GM23338 (cell line): ENCODE data around the gene PAQR5. TPM values are rescaled to one million over a fixed set of nuclear protein-coding genes. Genes with fewer than 3 reads are reported as not detected.
A peak's percentile ranks its signal among the peaks of the same experiment; 100 is the strongest.

ENCODE experiments used
- ATAC-seq: fragments of 200-7000 bp; cut with Tn5 transposase; 3 replicates; pipeline ENCODE4 v1.9.1; 2020
- DNase-seq: peaks from one replicate; pipeline ENCODE4 v3.0.0-alpha.2; 2015; ENCODE audit warnings: low spot score
- H2AFZ ChIP-seq: fragments of 200-600 bp; sonication (generic); 2 replicates; pipeline ENCODE4 v1.8.0; 2016; ENCODE audit warnings: antibody characterized with exemption, mild to moderate bottlenecking, moderate library complexity
- H3F3A ChIP-seq: fragments of 200-600 bp; sonication (generic); replicated peaks from 2 replicates; pipeline ENCODE4 v1.8.0; 2017; ENCODE audit warnings: antibody characterized with exemption, mixed run types, low read depth
- H3K27ac ChIP-seq: fragments of 200-600 bp; sonication (generic); 2 replicates; pipeline ENCODE4 v1.6.1; 2016; ENCODE audit warnings: low read depth
- H3K27me3 ChIP-seq: fragments of 200-600 bp; sonication (generic); 2 replicates; pipeline ENCODE4 v1.8.0; 2016; ENCODE audit warnings: mild to moderate bottlenecking, mixed run types, moderate library complexity; ENCODE audit not compliant: insufficient read depth
- H3K36me3 ChIP-seq: fragments of 200-600 bp; sonication (generic); 2 replicates; pipeline ENCODE4 v1.8.0; 2016; ENCODE audit warnings: mild to moderate bottlenecking; ENCODE audit not compliant: insufficient read depth
- H3K4me1 ChIP-seq: fragments of 200-600 bp; sonication (generic); 2 replicates; pipeline ENCODE4 v1.8.0; 2016; ENCODE audit warnings: mild to moderate bottlenecking, moderate library complexity; ENCODE audit not compliant: insufficient read depth
- H3K4me2 ChIP-seq: fragments of 200-600 bp; sonication (generic); 2 replicates; pipeline ENCODE4 v1.7.1; 2017; ENCODE audit warnings: mixed run types
- H3K4me3 ChIP-seq: fragments of 200-600 bp; sonication (generic); 2 replicates; pipeline ENCODE4 v1.6.1; 2016; ENCODE audit warnings: mixed run types
- H3K79me2 ChIP-seq: fragments of 200-600 bp; sonication (generic); replicated peaks from 2 replicates; pipeline ENCODE4 v1.8.0; 2017; ENCODE audit warnings: mild to moderate bottlenecking; ENCODE audit not compliant: insufficient read depth
- H3K9me2 ChIP-seq: fragments of 200-600 bp; sonication (generic); 2 replicates; pipeline ENCODE4 v1.8.0; 2017; ENCODE audit not compliant: insufficient read depth
- H4K20me1 ChIP-seq: fragments of 200-600 bp; sonication (generic); replicated peaks from 2 replicates; pipeline ENCODE4 v1.8.0; 2017; ENCODE audit warnings: mild to moderate bottlenecking; ENCODE audit not compliant: insufficient read depth
- H3K27ac Mint-ChIP-seq: 2 replicates; pipeline ENCODE4 v1.8.0; 2020; ENCODE audit warnings: inconsistent platforms, mild to moderate bottlenecking, moderate library complexity, mixed read lengths
- H3K27me3 Mint-ChIP-seq: 3 replicates; pipeline ENCODE4 v1.8.0; 2022; ENCODE audit warnings: low read depth, mild to moderate bottlenecking, moderate library complexity, mixed read lengths, inconsistent platforms; ENCODE audit not compliant: insufficient read depth, poor library complexity
- H3K36me3 Mint-ChIP-seq: 3 replicates; pipeline ENCODE4 v1.8.0; 2021; ENCODE audit warnings: low read depth, mild to moderate bottlenecking, inconsistent platforms, moderate library complexity, mixed read lengths
- H3K4me1 Mint-ChIP-seq: 3 replicates; pipeline ENCODE4 v1.8.0; 2020; ENCODE audit warnings: mild to moderate bottlenecking, inconsistent platforms, mixed read lengths
- H3K4me3 Mint-ChIP-seq: 3 replicates; pipeline ENCODE4 v1.8.0; 2021; ENCODE audit warnings: moderate library complexity, mild to moderate bottlenecking, inconsistent platforms, mixed read lengths
- H3K9me3 Mint-ChIP-seq: 3 replicates; pipeline ENCODE4 v1.8.0; 2020; ENCODE audit warnings: moderate library complexity, mild to moderate bottlenecking, inconsistent platforms, mixed read lengths
- CREB1 ChIP-seq: fragments of 250-450 bp; sonication (Bioruptor Pico); IDR thresholded peaks from 2 replicates; pipeline ENCODE4 v1.5.0; 2020; ENCODE audit warnings: low read depth, mild to moderate bottlenecking, moderate library complexity
- CTCF ChIP-seq, 2 experiments: fragments of 200-600 bp in 1 of 2; sonication (generic) in 1 of 2; conservative IDR thresholded peaks; 2 replicates each; pipeline versions ENCODE4 v1.5.1 to v1.6.1; 2016 to 2017; ENCODE audit warnings: antibody characterized with exemption in 2 of 2, low read depth in 2 of 2, mild to moderate bottlenecking in 2 of 2, moderate library complexity in 1 of 2
- EZH2 ChIP-seq: fragments of 200-600 bp; sonication (generic); IDR thresholded peaks from one replicate; pipeline ENCODE4 v1.8.0; 2017; ENCODE audit warnings: antibody characterized with exemption, mild to moderate bottlenecking, low read depth; ENCODE audit not compliant: unreplicated experiment
- EZH2phosphoT487 ChIP-seq: fragments of 200-600 bp; sonication (generic); IDR thresholded peaks from one replicate; pipeline ENCODE4 v1.8.1; 2018; ENCODE audit warnings: antibody characterized with exemption; ENCODE audit not compliant: unreplicated experiment
- JUNB ChIP-seq: IDR thresholded peaks from one replicate; pipeline ENCODE4 v1.6.1; 2016; ENCODE audit warnings: antibody characterized with exemption; ENCODE audit not compliant: unreplicated experiment
- POLR2AphosphoS5 ChIP-seq: IDR thresholded peaks from 2 replicates; pipeline ENCODE4 v1.6.1; 2016; ENCODE audit warnings: antibody characterized with exemption, low read depth
- STAT1 ChIP-seq: IDR thresholded peaks from one replicate; pipeline ENCODE4 v1.6.1; 2016; ENCODE audit warnings: antibody characterized with exemption; ENCODE audit not compliant: unreplicated experiment
- ZNF114 ChIP-seq: fragments of 250-450 bp; sonication (Bioruptor Pico); IDR thresholded peaks from 2 replicates; pipeline ENCODE4 v1.5.0; 2020; ENCODE audit warnings: mild to moderate bottlenecking, moderate library complexity
- ZNF331 ChIP-seq: fragments of 250-450 bp; sonication (Bioruptor Pico); IDR thresholded peaks from 2 replicates; pipeline ENCODE4 v1.5.0; 2020; ENCODE audit warnings: low read depth, mild to moderate bottlenecking, moderate library complexity
- polyA plus RNA-seq: library from polyadenylated mRNA; unstranded; fragments of >200 nt; fragmentation: Nextera tagmentation; extraction: Ambion mirVana; gene quantifications from 2 replicates; pipeline ENCODE4 v1.2.1, GENCODE V29; 2016
- total RNA-seq: library from RNA; depleted of rRNA; stranded (reverse); fragments of >200 nt; shearing (Covaris generic); gene quantifications from 2 replicates; pipeline ENCODE4 v1.2.3, GENCODE V29; 2014
- TF ChIP-seq, protein P1 (sequence below): fragments of 250-450 bp; sonication (Bioruptor Pico); IDR thresholded peaks from 2 replicates; pipeline ENCODE4 v1.5.0; 2020; ENCODE audit warnings: mild to moderate bottlenecking, moderate library complexity
- TF ChIP-seq, protein P2 (sequence below): IDR thresholded peaks from one replicate; pipeline ENCODE4 v1.6.1; 2018; ENCODE audit warnings: antibody characterized with exemption; ENCODE audit not compliant: unreplicated experiment

PAQR5 gene
- total and polyA plus RNA-seq, 2 experiments from 2014 or later = 8.7 to 14.5 TPM

DNA sequence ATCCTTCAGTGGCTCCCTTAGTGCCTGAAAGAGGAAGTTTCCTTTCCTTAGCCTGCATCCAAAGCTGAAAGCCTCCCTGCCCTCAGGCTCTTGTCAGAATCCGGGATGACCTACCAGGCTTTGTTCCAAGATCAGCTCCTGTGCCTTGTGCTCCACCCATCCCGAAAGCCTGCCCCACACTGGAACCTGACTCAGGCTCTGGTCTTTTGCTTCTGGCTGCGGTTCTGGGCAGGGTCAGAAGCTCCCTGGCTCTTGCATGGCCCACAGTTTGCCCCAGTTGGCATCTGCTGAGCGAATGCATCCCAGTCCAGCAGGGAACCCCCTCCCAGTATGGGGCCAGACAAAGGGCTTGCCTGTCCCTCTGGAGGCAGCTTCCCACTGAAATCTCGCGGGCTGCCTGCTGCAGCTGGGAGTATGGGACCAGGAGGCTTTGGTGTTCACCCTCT lies 89.6 kb downstream of the PAQR5 start:
- Mint-ChIP-seq H3K4me3 (no peak overlapping the region), H3K36me3 (no peaks in the 10 kb centered on the region; the same call in 2 of the 3 replicates), H3K4me1 (peaks cover 7% of the 10 kb centered on the region), H3K27me3 (peaks cover 3% of the 10 kb centered on the region), H3K27ac (no peak overlapping the region), H3K9me3 (no peaks in the 10 kb centered on the region; the same call in 2 of the 3 replicates)
- H3K4me3 ChIP-seq = no peak overlapping the region
- no peaks in the 10 kb centered on the region for H3K36me3 ChIP-seq
- H3K27ac ChIP-seq = no peak overlapping the region
- H3K27me3 ChIP-seq = no peaks in the 10 kb centered on the region
- H3K9me2 ChIP-seq = no peaks in the 10 kb centered on the region
- no peaks in the 10 kb centered on the region for H3F3A ChIP-seq
- H2AFZ ChIP-seq = no peak overlapping the region
- no peaks in the 10 kb centered on the region for H3K4me1 ChIP-seq
- DNase-seq (no peak), ATAC-seq (peak; percentile 43; the same call in 2 of the 3 replicates)
- H4K20me1 ChIP-seq = no peaks in the 10 kb centered on the region
- no peak overlapping the region for H3K4me2 ChIP-seq
- no peaks in the 10 kb centered on the region for H3K79me2 ChIP-seq
- TF ChIP-seq ZNF114 (CRISPR knock-in tag) (no peak), POLR2AphosphoS5 (no peak), EZH2phosphoT487 (no peak), CTCF (conservative IDR thresholded peaks at IDR 0.05; ENCODE audit: low read depth in 2 of 2) (no peak), JUNB (no peak), CREB1 (no peak), EZH2 (no peak), ZNF331 (no peak), STAT1 (no peak)
- TF ChIP-seq, protein P1, sequence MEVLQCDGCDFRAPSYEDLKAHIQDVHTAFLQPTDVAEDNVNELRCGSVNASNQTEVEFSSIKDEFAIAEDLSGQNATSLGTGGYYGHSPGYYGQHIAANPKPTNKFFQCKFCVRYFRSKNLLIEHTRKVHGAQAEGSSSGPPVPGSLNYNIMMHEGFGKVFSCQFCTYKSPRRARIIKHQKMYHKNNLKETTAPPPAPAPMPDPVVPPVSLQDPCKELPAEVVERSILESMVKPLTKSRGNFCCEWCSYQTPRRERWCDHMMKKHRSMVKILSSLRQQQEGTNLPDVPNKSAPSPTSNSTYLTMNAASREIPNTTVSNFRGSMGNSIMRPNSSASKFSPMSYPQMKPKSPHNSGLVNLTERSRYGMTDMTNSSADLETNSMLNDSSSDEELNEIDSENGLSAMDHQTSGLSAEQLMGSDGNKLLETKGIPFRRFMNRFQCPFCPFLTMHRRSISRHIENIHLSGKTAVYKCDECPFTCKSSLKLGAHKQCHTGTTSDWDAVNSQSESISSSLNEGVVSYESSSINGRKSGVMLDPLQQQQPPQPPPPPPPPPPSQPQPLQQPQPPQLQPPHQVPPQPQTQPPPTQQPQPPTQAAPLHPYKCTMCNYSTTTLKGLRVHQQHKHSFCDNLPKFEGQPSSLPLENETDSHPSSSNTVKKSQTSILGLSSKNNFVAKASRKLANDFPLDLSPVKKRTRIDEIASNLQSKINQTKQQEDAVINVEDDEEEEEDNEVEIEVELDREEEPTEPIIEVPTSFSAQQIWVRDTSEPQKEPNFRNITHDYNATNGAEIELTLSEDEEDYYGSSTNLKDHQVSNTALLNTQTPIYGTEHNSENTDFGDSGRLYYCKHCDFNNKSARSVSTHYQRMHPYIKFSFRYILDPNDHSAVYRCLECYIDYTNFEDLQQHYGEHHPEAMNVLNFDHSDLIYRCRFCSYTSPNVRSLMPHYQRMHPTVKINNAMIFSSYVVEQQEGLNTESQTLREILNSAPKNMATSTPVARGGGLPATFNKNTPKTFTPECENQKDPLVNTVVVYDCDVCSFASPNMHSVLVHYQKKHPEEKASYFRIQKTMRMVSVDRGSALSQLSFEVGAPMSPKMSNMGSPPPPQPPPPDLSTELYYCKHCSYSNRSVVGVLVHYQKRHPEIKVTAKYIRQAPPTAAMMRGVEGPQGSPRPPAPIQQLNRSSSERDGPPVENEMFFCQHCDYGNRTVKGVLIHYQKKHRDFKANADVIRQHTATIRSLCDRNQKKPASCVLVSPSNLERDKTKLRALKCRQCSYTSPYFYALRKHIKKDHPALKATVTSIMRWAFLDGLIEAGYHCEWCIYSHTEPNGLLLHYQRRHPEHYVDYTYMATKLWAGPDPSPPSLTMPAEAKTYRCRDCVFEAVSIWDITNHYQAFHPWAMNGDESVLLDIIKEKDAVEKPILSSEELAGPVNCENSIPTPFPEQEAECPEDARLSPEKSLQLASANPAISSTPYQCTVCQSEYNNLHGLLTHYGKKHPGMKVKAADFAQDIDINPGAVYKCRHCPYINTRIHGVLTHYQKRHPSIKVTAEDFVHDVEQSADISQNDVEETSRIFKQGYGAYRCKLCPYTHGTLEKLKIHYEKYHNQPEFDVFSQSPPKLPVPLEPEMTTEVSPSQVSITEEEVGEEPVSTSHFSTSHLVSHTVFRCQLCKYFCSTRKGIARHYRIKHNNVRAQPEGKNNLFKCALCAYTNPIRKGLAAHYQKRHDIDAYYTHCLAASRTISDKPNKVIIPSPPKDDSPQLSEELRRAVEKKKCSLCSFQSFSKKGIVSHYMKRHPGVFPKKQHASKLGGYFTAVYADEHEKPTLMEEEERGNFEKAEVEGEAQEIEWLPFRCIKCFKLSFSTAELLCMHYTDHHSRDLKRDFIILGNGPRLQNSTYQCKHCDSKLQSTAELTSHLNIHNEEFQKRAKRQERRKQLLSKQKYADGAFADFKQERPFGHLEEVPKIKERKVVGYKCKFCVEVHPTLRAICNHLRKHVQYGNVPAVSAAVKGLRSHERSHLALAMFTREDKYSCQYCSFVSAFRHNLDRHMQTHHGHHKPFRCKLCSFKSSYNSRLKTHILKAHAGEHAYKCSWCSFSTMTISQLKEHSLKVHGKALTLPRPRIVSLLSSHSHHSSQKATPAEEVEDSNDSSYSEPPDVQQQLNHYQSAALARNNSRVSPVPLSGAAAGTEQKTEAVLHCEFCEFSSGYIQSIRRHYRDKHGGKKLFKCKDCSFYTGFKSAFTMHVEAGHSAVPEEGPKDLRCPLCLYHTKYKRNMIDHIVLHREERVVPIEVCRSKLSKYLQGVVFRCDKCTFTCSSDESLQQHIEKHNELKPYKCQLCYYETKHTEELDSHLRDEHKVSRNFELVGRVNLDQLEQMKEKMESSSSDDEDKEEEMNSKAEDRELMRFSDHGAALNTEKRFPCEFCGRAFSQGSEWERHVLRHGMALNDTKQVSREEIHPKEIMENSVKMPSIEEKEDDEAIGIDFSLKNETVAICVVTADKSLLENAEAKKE (CRISPR knock-in tag) = no peak
- TF ChIP-seq, protein P2, sequence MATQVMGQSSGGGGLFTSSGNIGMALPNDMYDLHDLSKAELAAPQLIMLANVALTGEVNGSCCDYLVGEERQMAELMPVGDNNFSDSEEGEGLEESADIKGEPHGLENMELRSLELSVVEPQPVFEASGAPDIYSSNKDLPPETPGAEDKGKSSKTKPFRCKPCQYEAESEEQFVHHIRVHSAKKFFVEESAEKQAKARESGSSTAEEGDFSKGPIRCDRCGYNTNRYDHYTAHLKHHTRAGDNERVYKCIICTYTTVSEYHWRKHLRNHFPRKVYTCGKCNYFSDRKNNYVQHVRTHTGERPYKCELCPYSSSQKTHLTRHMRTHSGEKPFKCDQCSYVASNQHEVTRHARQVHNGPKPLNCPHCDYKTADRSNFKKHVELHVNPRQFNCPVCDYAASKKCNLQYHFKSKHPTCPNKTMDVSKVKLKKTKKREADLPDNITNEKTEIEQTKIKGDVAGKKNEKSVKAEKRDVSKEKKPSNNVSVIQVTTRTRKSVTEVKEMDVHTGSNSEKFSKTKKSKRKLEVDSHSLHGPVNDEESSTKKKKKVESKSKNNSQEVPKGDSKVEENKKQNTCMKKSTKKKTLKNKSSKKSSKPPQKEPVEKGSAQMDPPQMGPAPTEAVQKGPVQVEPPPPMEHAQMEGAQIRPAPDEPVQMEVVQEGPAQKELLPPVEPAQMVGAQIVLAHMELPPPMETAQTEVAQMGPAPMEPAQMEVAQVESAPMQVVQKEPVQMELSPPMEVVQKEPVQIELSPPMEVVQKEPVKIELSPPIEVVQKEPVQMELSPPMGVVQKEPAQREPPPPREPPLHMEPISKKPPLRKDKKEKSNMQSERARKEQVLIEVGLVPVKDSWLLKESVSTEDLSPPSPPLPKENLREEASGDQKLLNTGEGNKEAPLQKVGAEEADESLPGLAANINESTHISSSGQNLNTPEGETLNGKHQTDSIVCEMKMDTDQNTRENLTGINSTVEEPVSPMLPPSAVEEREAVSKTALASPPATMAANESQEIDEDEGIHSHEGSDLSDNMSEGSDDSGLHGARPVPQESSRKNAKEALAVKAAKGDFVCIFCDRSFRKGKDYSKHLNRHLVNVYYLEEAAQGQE = no peak
